Measurements from ENCODE around the gene NCAN. TPM values are rescaled to one million over a fixed set of nuclear protein-coding genes. Genes with fewer than 3 reads are reported as not detected.

The NCAN gene
- total and polyA plus RNA-seq, 2 of the 4 experiments (the other 2 are of a cell fraction) = not detected

GRCh38 chr19:19297759-19298158 lies 86.0 kb downstream of the NCAN start:
- no peak overlapping the region for H3K4me3 ChIP-seq (ENCODE audit: insufficient read depth, low read depth, low read length)
- ChIA-PET POLR2A (ENCODE audit: unreplicated experiment) (no interaction called here), CTCF (no interaction called here)
- ATAC-seq (ENCODE audit: low read depth) (no peak), DNase-seq (no peak)
- no peak overlapping the region for H3K4ac ChIP-seq (ENCODE audit: low read depth, low read length)
- H3K9me3 ChIP-seq (ENCODE audit: control insufficient read depth, insufficient read depth, low read length) = no peaks in the 10 kb centered on the region
- H2AK9ac ChIP-seq (replicated peaks; ENCODE audit: low read depth, low read length, poor library complexity) = no peak overlapping the region
- no peak overlapping the region for H4K5ac ChIP-seq (ENCODE audit: low read depth, low read length)
- intact Hi-C loops (cut with micrococcal nuclease) (no loop called here), in situ Hi-C loops (cut with MboI; ENCODE audit: low sequenced_read_pairs) (no loop called here), dilution Hi-C loops (cut with HindIII; ENCODE audit: low sequenced_read_pairs, unreplicated experiment) (no loop called here)
- no peak overlapping the region for H3K56ac ChIP-seq (ENCODE audit: extremely low read depth, insufficient read depth, low read length)
- H2AFZ ChIP-seq (replicated peaks; ENCODE audit: low read length, poor library complexity) = no peak overlapping the region
- H4K20me1 ChIP-seq (ENCODE audit: insufficient read depth, low read length) = no peaks in the 10 kb centered on the region
- H3K9me1 ChIP-seq (ENCODE audit: insufficient read depth, low read length) = no peaks in the 10 kb centered on the region
- H3K79me1 ChIP-seq (ENCODE audit: low read depth in 1 of 2, low read length in 2 of 2) = peaks cover 0 to 4% of the 10 kb centered on the region in 2 experiments; a peak in 2 of 4 replicates
- H3K4me2 ChIP-seq (ENCODE audit: low read depth, low read length) = no peak overlapping the region
- H3K9ac ChIP-seq (ENCODE audit: low read depth, low read length) = no peak overlapping the region
- no peaks in the 10 kb centered on the region for H3K4me1 ChIP-seq (ENCODE audit: control insufficient read depth, insufficient read depth, low read length)
- TF ChIP-seq CHD1 (IDR thresholded peaks at IDR 0.05; ENCODE audit: low read depth, low read length) = no peak
- TF ChIP-seq RCOR1 (IDR thresholded peaks at IDR 0.05; ENCODE audit: insufficient replicate concordance, low read length) = no peak
- no peak for TF ChIP-seq SMC3 (IDR thresholded peaks at IDR 0.05; ENCODE audit: low read depth, low read length)
- TF ChIP-seq ELK1 (IDR thresholded peaks at IDR 0.05; ENCODE audit: borderline replicate concordance, low read depth, low read length) = no peak
- no peak for TF ChIP-seq CEBPB (IDR thresholded peaks at IDR 0.05; ENCODE audit: low read depth, low read length)
- TF ChIP-seq POLR2A (IDR thresholded peaks at IDR 0.05; ENCODE audit: low read depth, low read length) = no peak
- TF ChIP-seq NFE2L2 (IDR thresholded peaks at IDR 0.05; ENCODE audit: low read depth, low read length) = no peak
- TF ChIP-seq RAD21 (IDR thresholded peaks at IDR 0.05; ENCODE audit: low read length) = no peak
- no peak for TF ChIP-seq RFX5 (IDR thresholded peaks at IDR 0.05; ENCODE audit: low read depth, low read length)
- TF ChIP-seq USF2 (IDR thresholded peaks at IDR 0.05; ENCODE audit: low read depth, low read length) = no peak
- TF ChIP-seq MAFK (IDR thresholded peaks at IDR 0.05; ENCODE audit: low read depth, low read length) = no peak
- TF ChIP-seq FOS (IDR thresholded peaks at IDR 0.05; ENCODE audit: low read depth, low read length) = no peak
- TF ChIP-seq BHLHE40 (IDR thresholded peaks at IDR 0.05; ENCODE audit: low read depth, low read length) = no peak
- no peak for TF ChIP-seq MAZ (IDR thresholded peaks at IDR 0.05; ENCODE audit: borderline replicate concordance, low read depth, low read length)
- no peak for TF ChIP-seq MXI1 (IDR thresholded peaks at IDR 0.05; ENCODE audit: borderline replicate concordance, low read depth, low read length)
- no peak for TF ChIP-seq CTCF (conservative IDR thresholded peaks at IDR 0.05; ENCODE audit: low read depth, low read length)
- H3K14ac ChIP-seq (replicated peaks; ENCODE audit: low read depth, low read length) = no peak overlapping the region
- H3K23ac ChIP-seq (ENCODE audit: low read depth, low read length) = no peak overlapping the region
- H2BK20ac ChIP-seq (ENCODE audit: low read depth, low read length) = no peak overlapping the region
- WGBS, 2 experiments (ENCODE audit: extremely low coverage in 2 of 2, insufficient read length in 1 of 2) = 81% methylated on average over 3 of the region's 9 CpGs; no CpG with 5 or more reads in 1 of the 2 experiments
- BruUV-seq (replicated peaks) = no TSS peak
- no peak overlapping the region for H2BK15ac ChIP-seq (ENCODE audit: low read depth, low read length)
- no peaks in the 10 kb centered on the region for H3K27me3 ChIP-seq (ENCODE audit: control insufficient read depth, insufficient read depth, low read length)
- no peak overlapping the region for H4K8ac ChIP-seq (ENCODE audit: low read depth in 2 of 2, low read length in 2 of 2)
- peaks cover 50% of the 10 kb centered on the region for H3K36me3 ChIP-seq (ENCODE audit: control insufficient read depth, insufficient read depth, low read length)
- H2AK5ac ChIP-seq (ENCODE audit: low read depth, low read length) = no peak overlapping the region
- H3K27ac ChIP-seq (ENCODE audit: insufficient read depth, low read length) = no peak overlapping the region
- H2BK120ac ChIP-seq (ENCODE audit: low read depth, low read length) = no peak overlapping the region
- H3K18ac ChIP-seq (ENCODE audit: low read depth, low read length) = no peak overlapping the region
- no peak overlapping the region for H2BK5ac ChIP-seq (ENCODE audit: low read depth, low read length, poor library complexity, severe bottlenecking)
- H4K91ac ChIP-seq (ENCODE audit: insufficient read depth, low read depth, low read length) = no peak overlapping the region
